ENCODE data around the gene FAM32A. TPM values are rescaled to one million over a fixed set of nuclear protein-coding genes. Genes with fewer than 3 reads are reported as not detected.

The FAM32A gene
- 10 to 100 TPM; 62.0 to 87.0 TPM for total RNA-seq
- 71.2 TPM for polyA plus RNA-seq (ENCODE audit: insufficient read depth, low read depth, low replicate concordance)
- long read RNA-seq, donor 1, transcript FAM32A-205 (3 exons, 1,168 nt) = minor isoform, 18 of 225 reads
- long read RNA-seq, donor 1, transcript FAM32A-201 (4 exons, 1,455 nt) = major isoform, 53 of 225 reads
- long read RNA-seq, donor 1, partial matches to known transcripts = 153 of 225 reads
- long read RNA-seq, donor 1, other reads (novel, unspliced or antisense) = 0 of 225 reads
- long read RNA-seq, donor 2, transcript FAM32A-201 (4 exons, 1,455 nt) = major isoform, 35 of 192 reads
- long read RNA-seq, donor 2, transcript FAM32A-205 (3 exons, 1,168 nt) = minor isoform, 5 of 192 reads
- long read RNA-seq, donor 2, partial matches to known transcripts = 150 of 192 reads
- long read RNA-seq, donor 2, other reads (novel, unspliced or antisense) = 0 of 192 reads

GRCh38 chr19:16185123-16185767, at the start of gene FAM32A:
FAM32A (plus strand) TSS chr19:16185410; CDS start chr19:16185443, 33 bp downstream.
- Histone ChIP-seq H3K27me3 (no peaks in the 10 kb centered on the region), H3K4me3 (peak within 1 kb of the TSS; percentile 82 to 92), H3K36me3 (ENCODE audit: low read depth, missing control alignments) (no peaks in the 10 kb centered on the region), H3K9me3 (no peaks in the 10 kb centered on the region), H3K27ac (peak within 1 kb of the TSS; percentile 46 to 75), H3K4me1 (peaks cover 6% of the 10 kb centered on the region)
- intact Hi-C loops (cut with DNase I; ENCODE audit: low total_unique reads) = loop anchor here (10.0 kb wide), 1 partner anchor 70 kb away; the partner anchor contains the start of gene RAB8A
- peak; percentile 98 for DNase-seq
- WGBS, 2 donors = 0 to 1% methylated on average over 31 to 39 of the region's 39 CpGs
- no peak for TF ChIP-seq POLR2A (IDR thresholded peaks at IDR 0.05)
- TF ChIP-seq, protein P1, sequence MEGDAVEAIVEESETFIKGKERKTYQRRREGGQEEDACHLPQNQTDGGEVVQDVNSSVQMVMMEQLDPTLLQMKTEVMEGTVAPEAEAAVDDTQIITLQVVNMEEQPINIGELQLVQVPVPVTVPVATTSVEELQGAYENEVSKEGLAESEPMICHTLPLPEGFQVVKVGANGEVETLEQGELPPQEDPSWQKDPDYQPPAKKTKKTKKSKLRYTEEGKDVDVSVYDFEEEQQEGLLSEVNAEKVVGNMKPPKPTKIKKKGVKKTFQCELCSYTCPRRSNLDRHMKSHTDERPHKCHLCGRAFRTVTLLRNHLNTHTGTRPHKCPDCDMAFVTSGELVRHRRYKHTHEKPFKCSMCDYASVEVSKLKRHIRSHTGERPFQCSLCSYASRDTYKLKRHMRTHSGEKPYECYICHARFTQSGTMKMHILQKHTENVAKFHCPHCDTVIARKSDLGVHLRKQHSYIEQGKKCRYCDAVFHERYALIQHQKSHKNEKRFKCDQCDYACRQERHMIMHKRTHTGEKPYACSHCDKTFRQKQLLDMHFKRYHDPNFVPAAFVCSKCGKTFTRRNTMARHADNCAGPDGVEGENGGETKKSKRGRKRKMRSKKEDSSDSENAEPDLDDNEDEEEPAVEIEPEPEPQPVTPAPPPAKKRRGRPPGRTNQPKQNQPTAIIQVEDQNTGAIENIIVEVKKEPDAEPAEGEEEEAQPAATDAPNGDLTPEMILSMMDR (IDR thresholded peaks at IDR 0.05) = peak in 2 of 3 experiments; percentile 8 to 29

DNA sequence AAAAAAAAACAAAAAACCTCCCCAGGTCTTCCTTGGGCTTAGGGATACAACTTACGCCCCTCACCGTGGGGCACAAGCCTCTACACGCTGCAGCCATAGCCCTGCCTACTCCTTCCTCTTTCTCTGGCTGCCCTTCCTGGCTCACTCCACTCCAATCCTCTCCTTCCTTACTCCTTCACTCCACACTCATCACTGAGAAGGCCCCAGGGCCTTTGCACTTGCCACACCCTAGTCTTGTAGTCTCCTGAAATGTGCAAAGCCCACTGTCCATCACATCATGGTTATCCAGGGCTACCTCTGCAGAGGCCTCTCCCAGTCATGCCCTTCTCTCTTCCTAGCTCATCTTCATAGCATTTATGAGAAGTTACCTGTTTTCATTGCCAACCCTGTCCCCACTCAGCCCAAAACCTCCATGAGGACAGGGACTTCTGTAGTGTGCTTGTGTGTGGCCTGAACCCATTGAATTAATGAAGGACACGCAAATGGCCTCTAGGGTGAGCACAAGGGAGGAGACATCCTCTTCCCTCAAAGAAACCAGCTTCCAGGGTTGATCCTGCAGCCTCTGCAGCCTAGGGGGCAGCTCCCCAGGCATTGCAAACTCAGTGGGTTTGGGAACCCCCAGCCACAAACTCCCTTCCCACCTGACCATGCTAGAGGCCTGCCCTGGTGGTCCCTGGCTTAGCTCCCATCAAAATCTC, 49.6 kb upstream of the FAM32A start:
- H3K36me3 ChIP-seq (ENCODE audit: low read depth, missing control alignments) = no peaks in the 10 kb centered on the region
- H3K9me3 ChIP-seq = no peaks in the 10 kb centered on the region
- H3K27ac ChIP-seq = no peak overlapping the region
- H3K4me3 ChIP-seq = no peak overlapping the region
- TF ChIP-seq POLR2A (IDR thresholded peaks at IDR 0.05) = no peak
- TF ChIP-seq, protein P1 (IDR thresholded peaks at IDR 0.05) = no peak
- intact Hi-C loops (cut with DNase I; ENCODE audit: low total_unique reads) = no loop called here
- H3K4me1 ChIP-seq = peaks cover 4% of the 10 kb centered on the region
- WGBS, 2 donors = 95 to 96% methylated on average over 4 of the region's 4 CpGs
- no peak for DNase-seq
- H3K27me3 ChIP-seq = no peaks in the 10 kb centered on the region

DNA sequence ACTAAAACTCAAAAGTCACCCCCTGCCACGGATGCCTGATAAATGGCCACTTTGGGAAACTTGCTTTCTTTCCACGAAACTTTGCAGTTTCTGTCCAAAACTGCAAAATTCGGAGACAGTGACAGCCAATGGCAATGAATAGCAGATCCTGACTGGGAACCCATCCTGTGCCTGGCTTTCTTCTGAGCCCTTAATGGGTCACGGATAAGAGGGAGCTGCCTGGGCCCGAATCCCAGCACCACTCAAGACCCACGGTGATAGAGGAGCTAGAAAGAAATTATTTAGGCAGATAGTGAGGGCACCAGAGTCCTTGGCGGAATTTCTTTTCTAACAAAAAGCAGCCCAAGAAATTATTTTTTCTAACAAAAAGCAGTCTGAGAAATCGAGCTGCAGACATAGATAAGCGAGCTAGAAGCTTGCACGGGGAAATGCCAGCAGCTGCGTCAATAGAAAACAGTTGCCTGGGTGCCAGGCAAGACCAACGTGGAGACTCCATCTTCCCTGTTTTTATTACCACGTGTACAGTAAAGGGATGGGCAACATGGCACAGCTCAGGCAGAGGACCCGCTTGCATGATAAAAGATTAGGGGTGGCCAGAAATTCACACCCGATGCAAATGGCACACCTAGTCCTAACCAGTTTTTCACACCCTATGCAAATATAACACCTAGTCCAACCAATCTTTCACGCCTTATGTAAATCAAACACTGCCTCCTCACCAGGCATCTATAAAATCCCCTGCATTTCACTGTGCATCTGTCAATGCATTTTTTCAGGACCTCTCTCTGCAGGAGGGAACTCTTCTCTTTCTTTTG, 48.8 kb upstream of the FAM32A start:
- intact Hi-C loops (cut with DNase I; ENCODE audit: low total_unique reads) = no loop called here
- no peaks in the 10 kb centered on the region for H3K36me3 ChIP-seq (ENCODE audit: low read depth, missing control alignments)
- no peak for DNase-seq
- TF ChIP-seq, protein P1 (IDR thresholded peaks at IDR 0.05) = no peak
- no peak for TF ChIP-seq POLR2A (IDR thresholded peaks at IDR 0.05)
- H3K27me3 ChIP-seq = no peaks in the 10 kb centered on the region
- H3K9me3 ChIP-seq = no peaks in the 10 kb centered on the region
- H3K4me1 ChIP-seq = peaks cover 4% of the 10 kb centered on the region
- no peak overlapping the region for H3K27ac ChIP-seq
- H3K4me3 ChIP-seq = no peak overlapping the region
- WGBS, 2 donors = 46 to 55% methylated on average over 15 to 16 of the region's 16 CpGs

GRCh38 chr19:16139752-16140151, 45.5 kb upstream of the FAM32A start:
- intact Hi-C loops (cut with DNase I; ENCODE audit: low total_unique reads) = no loop called here
- Histone ChIP-seq H3K9me3 (no peaks in the 10 kb centered on the region), H3K27ac (no peak overlapping the region), H3K27me3 (no peaks in the 10 kb centered on the region), H3K4me1 (peaks cover 4% of the 10 kb centered on the region), H3K36me3 (ENCODE audit: low read depth, missing control alignments) (no peaks in the 10 kb centered on the region), H3K4me3 (no peak overlapping the region)
- 62 to 81% methylated on average over 11 to 13 of the region's 13 CpGs for WGBS, 2 donors
- TF ChIP-seq POLR2A (IDR thresholded peaks at IDR 0.05) = no peak
- TF ChIP-seq, protein P1 (IDR thresholded peaks at IDR 0.05) = no peak
- DNase-seq = no peak

Measured in testis (tissue), 5 donors.